Measurements from ENCODE around the gene F11. TPM values are rescaled to one million over a fixed set of nuclear protein-coding genes. Genes with fewer than 3 reads are reported as not detected.

Gene F11
- total RNA-seq, 1 experiment from 2014 or later: 1.6 TPM

- TF ChIP-seq ATF3 (CRISPR knock-in tag; conservative IDR thresholded peaks at IDR 0.05) (no peak), ATF1 (CRISPR knock-in tag; IDR thresholded peaks at IDR 0.05) (no peak), ZNF532 (CRISPR knock-in tag; IDR thresholded peaks at IDR 0.05; ENCODE audit: borderline replicate concordance) (no peak), NR2C2 (CRISPR knock-in tag; IDR thresholded peaks at IDR 0.05) (no peak), TP53 (CRISPR knock-in tag; IDR thresholded peaks at IDR 0.05) (no peak)
These were observed 44.4 kb upstream of the F11 start (continued) for GRCh38 chr4:186221624-186222023.

- CTCF ChIA-PET: no interaction called here
- Mint-ChIP-seq H3K27ac (peak overlapping the region; percentile 26), H3K27me3 (ENCODE audit: low read depth) (peaks cover 15% of the 10 kb centered on the region)
- TF ChIP-seq PRDM15 (CRISPR knock-in tag; IDR thresholded peaks at IDR 0.05) (no peak), ZSCAN18 (CRISPR knock-in tag; IDR thresholded peaks at IDR 0.05) (no peak), ERG (CRISPR knock-in tag; IDR thresholded peaks at IDR 0.05) (no peak), CBFB (CRISPR knock-in tag; IDR thresholded peaks at IDR 0.05; ENCODE audit: low read depth) (no peak), SP1 (CRISPR knock-in tag; conservative IDR thresholded peaks at IDR 0.05) (no peak), TCF7 (CRISPR knock-in tag; IDR thresholded peaks at IDR 0.05; ENCODE audit: low read depth) (no peak), ZNF512 (CRISPR knock-in tag; IDR thresholded peaks at IDR 0.05; ENCODE audit: borderline replicate concordance) (no peak), CDX4 (CRISPR knock-in tag; IDR thresholded peaks at IDR 0.05; ENCODE audit: borderline replicate concordance) (no peak), SMAD4 (CRISPR knock-in tag; IDR thresholded peaks at IDR 0.05) (no peak), IRF1 (CRISPR knock-in tag; IDR thresholded peaks at IDR 0.05) (no peak), ZNF232 (CRISPR knock-in tag; IDR thresholded peaks at IDR 0.05) (no peak), ELF4 (CRISPR knock-in tag; IDR thresholded peaks at IDR 0.05; ENCODE audit: low read depth) (no peak), TEAD1 (CRISPR knock-in tag; IDR thresholded peaks at IDR 0.05) (no peak), GTF2I (CRISPR knock-in tag; conservative IDR thresholded peaks at IDR 0.05) (no peak), CTCF (IDR thresholded peaks at IDR 0.05) (no peak), ZNF416 (CRISPR knock-in tag; IDR thresholded peaks at IDR 0.05) (no peak)
These were observed 40.1 kb upstream of the F11 start for GRCh38 chr4:186225848-186226247.

More at GRCh38 chr4:186225848-186226247, 40.1 kb upstream of the F11 start:
- H3K4me3 Mint-ChIP-seq: no peak overlapping the region
- no peak for ATAC-seq
- no peak for DNase-seq (ENCODE audit: low spot score)
- peaks cover 52% of the 10 kb centered on the region for H3K36me3 Mint-ChIP-seq
- POLR2A ChIA-PET: interaction anchor here (1.3 kb wide), 1 partner anchor 13 kb away, joined by 3 read pairs; no protein-coding TSS in a partner anchor
- peaks cover 53% of the 10 kb centered on the region for H3K9me3 Mint-ChIP-seq
- peaks cover 25% of the 10 kb centered on the region for H3K4me1 Mint-ChIP-seq

Measured in WTC11 (cell line).